HG03457 (cell line): ENCODE measurements around the gene MAP3K6.

Experiments used
- ATAC-seq: cut with Tn5 transposase; IDR thresholded peaks from one replicate; pipeline ENCODE4 v1.9.1; 2021; ENCODE audit warnings: moderate number of reproducible peaks; ENCODE audit not compliant: unreplicated experiment

The MAP3K6 gene

GRCh38 chr1:27307874-27308598 lies 58.7 kb downstream of the MAP3K6 start:
- no peak for ATAC-seq

- ATAC-seq, result no peak
Observed at GRCh38 chr1:27306892-27307761, 59.6 kb downstream of the MAP3K6 start.

- no peak for ATAC-seq
Observed at GRCh38 chr1:27306071-27306470, 60.7 kb downstream of the MAP3K6 start.
